ENCODE measurements around the gene CEACAM21.

DNA sequence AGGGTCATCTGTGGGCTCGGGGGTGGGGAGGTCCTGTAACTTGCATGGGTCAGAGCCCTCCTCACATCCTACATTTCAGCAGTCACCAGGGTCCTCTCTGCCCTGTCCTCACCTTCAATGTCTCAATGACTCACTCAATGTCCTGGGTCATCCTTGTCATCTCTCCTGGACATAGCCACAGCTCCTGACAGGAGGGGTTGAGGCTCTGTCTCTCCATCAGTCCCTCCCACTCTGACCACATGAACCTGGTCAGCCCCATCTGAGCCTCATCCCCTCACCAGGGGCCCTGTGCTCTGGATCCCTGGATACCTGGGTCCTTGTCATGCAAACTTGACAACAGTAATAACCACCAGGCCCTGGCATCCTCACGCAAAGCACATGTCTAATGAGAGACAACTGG, 13.4 kb downstream of the CEACAM21 start:
- TF ChIP-seq, protein P1, sequence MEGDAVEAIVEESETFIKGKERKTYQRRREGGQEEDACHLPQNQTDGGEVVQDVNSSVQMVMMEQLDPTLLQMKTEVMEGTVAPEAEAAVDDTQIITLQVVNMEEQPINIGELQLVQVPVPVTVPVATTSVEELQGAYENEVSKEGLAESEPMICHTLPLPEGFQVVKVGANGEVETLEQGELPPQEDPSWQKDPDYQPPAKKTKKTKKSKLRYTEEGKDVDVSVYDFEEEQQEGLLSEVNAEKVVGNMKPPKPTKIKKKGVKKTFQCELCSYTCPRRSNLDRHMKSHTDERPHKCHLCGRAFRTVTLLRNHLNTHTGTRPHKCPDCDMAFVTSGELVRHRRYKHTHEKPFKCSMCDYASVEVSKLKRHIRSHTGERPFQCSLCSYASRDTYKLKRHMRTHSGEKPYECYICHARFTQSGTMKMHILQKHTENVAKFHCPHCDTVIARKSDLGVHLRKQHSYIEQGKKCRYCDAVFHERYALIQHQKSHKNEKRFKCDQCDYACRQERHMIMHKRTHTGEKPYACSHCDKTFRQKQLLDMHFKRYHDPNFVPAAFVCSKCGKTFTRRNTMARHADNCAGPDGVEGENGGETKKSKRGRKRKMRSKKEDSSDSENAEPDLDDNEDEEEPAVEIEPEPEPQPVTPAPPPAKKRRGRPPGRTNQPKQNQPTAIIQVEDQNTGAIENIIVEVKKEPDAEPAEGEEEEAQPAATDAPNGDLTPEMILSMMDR (IDR thresholded peaks at IDR 0.05) = no peak
- TF ChIP-seq ZFX (IDR thresholded peaks at IDR 0.05; ENCODE audit: borderline replicate concordance) = no peak
